Activated CD4-positive, CD25-positive, alpha-beta regulatory T cell (primary cell): Measurements from ENCODE around the gene PLPP1.
"Not testable (repeated sequence)": the region's sequence is repeated elsewhere in the genome, so short reads cannot be mapped to it uniquely, and the experiment has no call there.

Source experiments
- DNase-seq, 4 experiments: peaks; one replicate each; lab custom pipeline; 2025; lab: John Stamatoyannopoulos, UW

The PLPP1 gene

DNA sequence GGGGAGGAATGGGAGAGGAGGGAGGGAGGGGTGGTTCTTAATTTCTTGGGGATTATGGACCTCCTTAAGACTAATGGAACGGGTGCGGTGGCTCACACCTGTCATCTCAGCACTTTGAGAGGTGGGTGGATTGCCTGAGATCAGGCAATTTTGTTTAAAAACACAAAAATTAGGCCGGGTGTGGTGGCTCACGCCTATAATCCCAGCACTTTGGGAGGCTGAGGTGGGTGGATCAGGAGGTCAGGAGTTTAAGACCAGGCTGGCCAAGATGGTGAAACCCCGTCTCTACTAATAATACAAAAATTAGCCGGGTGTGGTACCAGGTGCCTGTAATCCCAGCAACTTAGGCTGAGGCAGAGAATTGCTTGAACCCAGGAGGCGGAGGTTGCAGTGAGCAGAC, 30.8 kb downstream of the PLPP1 start:
- DNase-seq, result not testable (repeated sequence)

- DNase-seq, result no peak
These were observed 32.0 kb downstream of the PLPP1 start for GRCh38 chr5:55502759-55503158.

GRCh38 chr5:55498457-55498856, 36.3 kb downstream of the PLPP1 start:
- no peak for DNase-seq

DNA sequence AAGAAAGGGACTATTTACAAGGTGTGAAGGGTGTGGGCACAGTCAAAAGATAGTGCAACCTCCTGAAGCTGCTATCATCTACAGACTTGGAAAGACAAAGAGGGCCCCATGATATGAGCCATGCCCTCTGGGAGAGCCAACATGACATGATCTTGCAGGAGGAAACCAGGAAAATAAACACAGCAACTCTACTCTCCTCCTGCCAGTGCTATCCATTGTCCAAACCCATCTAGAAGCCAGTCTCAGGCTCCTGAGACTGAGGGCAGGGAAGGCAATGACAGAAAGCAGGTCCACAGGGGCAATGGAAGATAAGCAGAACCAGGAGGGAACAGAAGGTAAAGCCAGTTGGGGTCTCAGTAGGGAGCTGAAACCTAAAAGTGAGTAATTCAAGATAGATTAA, 37.1 kb downstream of the PLPP1 start:
- no peak for DNase-seq

- DNase-seq, result no peak
These were observed 39.5 kb downstream of the PLPP1 start for GRCh38 chr5:55495216-55495615.

DNA sequence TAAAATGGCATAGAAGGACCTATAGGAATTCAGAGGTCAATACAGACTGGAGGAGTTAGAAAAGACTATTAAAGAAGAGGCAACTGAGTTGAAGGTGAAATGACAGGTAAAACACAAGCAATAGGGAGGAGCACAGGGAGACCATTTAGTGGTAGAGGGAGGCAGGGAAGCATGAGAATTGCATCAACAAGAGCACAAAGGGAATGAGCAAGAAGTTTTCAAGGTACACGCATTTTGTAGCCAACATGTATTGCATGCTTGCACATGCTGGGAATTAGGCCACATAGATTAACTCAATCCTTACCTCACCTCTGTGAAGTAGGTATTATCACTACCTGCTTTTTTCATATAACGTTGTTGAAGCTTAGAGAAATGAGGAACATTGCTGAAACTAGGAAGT, 42.3 kb downstream of the PLPP1 start:
- DNase-seq, result no peak

DNA sequence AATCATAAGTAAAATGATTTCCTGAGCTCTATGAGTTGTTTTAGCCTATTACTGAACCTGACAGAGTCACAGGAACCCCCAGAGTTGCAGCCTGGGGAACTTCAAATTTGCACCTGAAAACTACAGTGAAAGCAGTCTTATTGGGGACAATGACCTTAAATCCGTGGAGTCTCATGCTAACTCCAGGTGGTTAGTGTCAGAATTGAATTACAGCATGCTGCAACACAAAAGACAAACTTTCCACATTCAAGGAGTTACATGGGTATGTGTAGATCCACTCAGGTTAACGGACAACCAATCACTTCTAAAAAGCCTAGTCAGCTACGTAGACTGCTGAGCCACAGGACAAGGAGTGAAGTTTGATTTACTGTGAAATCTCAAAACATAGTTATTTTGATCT, 49.7 kb downstream of the PLPP1 start:
- no peak for DNase-seq

- no peak for DNase-seq
These were observed 50.2 kb downstream of the PLPP1 start for GRCh38 chr5:55484531-55484930.

GRCh38 chr5:55483885-55484284, 50.9 kb downstream of the PLPP1 start:
- no peak for DNase-seq

DNA sequence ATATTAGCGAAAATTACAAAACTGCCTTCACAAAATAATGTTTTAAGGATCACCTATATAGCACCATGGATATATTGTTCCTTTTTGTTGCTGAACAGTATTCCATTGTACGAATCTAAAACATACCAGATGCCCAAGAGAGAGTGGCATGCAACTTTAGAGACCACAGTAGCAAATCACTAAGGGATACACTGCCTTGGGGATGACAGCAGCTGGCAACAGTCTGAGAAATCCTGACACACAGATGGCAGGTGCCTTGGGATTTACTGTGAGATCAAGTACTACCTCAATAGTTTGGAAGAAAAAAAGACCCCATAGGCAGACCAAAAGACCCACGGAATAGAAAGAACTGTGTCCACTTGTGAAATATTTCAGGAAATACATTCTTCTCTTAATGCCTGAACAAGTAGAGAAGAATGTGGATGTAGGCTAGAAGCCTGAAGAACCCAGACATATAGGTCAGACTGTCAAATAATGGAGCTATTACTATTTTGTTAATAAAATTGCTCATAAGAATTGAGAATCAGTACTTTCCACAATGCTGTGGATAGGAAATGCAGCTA, 53.4 kb downstream of the PLPP1 start:
- no peak for DNase-seq

- no peak for DNase-seq
These were observed 54.0 kb downstream of the PLPP1 start for GRCh38 chr5:55480781-55481180.

DNA sequence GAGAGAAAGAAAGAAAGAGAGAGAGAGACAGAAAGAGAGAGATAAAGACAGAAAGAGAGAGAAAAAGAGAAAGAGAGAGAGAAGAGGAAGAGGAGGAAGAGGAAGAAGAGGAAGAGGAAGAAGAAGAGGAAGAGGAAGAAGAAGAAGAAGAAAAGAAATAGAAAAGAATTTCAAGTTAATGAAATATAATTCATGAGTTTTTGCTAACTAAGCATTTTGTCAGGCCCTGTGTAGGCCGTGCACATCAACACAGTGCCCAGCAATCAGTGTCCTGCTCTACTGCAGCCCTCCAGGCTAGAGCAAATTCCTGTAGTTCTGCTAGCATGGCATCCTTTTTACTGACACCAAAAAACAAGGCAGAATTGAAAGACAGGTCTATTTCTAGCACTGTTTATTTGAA, 62.1 kb downstream of the PLPP1 start:
- no peak for DNase-seq

GRCh38 chr5:55471468-55471867, 63.3 kb downstream of the PLPP1 start:
- DNase-seq, result no peak

- no peak for DNase-seq
These were observed 64.5 kb downstream of the PLPP1 start for GRCh38 chr5:55470282-55470681.

GRCh38 chr5:55469839-55470238, 64.9 kb downstream of the PLPP1 start:
- no peak for DNase-seq

DNA sequence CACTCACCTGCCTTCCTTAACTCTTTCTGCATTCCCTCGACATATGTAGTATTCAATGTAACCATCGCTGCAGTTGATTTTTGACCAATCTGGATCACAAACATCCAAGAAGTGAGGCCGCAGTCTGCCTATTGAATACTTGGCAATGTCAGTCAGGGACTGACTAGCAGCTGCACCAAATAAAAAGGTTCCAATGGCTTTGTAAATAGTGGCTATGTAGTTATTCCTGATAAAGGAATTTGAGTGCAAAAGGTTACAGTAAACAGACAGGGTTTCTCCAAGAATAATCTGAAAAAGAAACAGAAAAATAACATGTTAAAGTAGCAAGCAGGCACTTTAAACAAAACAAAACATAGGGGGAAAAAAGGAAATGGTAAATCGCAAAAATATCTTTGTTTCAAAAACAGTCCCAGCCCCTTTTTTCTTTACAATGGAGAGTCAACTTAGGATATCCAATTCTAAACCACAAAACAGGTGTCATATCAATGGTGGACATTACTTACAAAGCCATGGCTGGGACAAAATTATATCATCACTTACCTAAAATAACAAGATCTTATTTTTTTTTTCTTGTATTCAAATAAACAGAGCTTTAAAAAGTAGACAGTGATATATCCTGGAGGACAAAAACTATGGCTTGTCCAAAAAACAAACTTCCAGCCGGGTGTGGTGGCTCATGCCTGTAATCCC, 66.8 kb downstream of the PLPP1 start:
- DNase-seq, result no peak

- DNase-seq, result no peak
These were observed 71.2 kb downstream of the PLPP1 start for GRCh38 chr5:55463613-55464012.

- DNase-seq, result no peak
These were observed 75.2 kb downstream of the PLPP1 start for GRCh38 chr5:55459572-55459971.

GRCh38 chr5:55456216-55456895, 78.4 kb downstream of the PLPP1 start:
- DNase-seq, result no peak

DNA sequence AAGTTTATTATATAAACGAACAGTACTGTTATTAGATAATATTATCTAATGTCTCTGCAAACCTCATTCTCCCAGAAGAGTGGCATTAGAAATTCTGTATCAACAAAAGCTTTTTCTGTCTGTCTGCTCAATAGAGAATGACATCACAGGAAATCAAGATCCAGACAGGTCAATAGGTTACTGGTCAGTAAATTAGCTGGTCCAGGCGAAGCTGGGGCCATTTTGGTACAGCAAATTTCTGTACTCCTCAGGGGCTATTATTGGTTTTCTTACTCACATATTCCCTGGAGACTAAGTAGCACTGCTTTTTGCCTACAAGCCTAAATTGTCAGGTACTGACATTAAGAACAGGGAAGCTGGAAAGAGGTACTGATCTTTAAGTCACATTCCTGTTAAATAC, 80.5 kb downstream of the PLPP1 start:
- no peak for DNase-seq

- no peak for DNase-seq
These were observed 81.6 kb downstream of the PLPP1 start for GRCh38 chr5:55453211-55453610.

- no peak for DNase-seq
These were observed 82.8 kb downstream of the PLPP1 start for GRCh38 chr5:55451976-55452375.

- no peak for DNase-seq
These were observed 84.6 kb downstream of the PLPP1 start for GRCh38 chr5:55450050-55450765.
